ENCODE measurements around the gene DUSP12. TPM values are rescaled to one million over a fixed set of nuclear protein-coding genes. Genes with fewer than 3 reads are reported as not detected.

Gene DUSP12
- total RNA-seq, 1 donor from 2014 or later: 21.8 TPM

GRCh38 chr1:161719325-161719611 is 30.3 kb upstream of the DUSP12 start:
- Mint-ChIP-seq H3K4me3 (ENCODE audit: unreplicated experiment) (no peak overlapping the region), H3K27me3 (ENCODE audit: unreplicated experiment) (peaks cover 36% of the 10 kb centered on the region), H3K9me3 (ENCODE audit: unreplicated experiment) (no peaks in the 10 kb centered on the region), H3K36me3 (ENCODE audit: unreplicated experiment) (no peaks in the 10 kb centered on the region), H3K4me1 (ENCODE audit: unreplicated experiment) (no peaks in the 10 kb centered on the region), H3K27ac (ENCODE audit: unreplicated experiment) (no peak overlapping the region)
- no peak for DNase-seq (ENCODE audit: extremely low spot score, unreplicated experiment)
- TF ChIP-seq CTCF (IDR thresholded peaks at IDR 0.05): no peak

DNA sequence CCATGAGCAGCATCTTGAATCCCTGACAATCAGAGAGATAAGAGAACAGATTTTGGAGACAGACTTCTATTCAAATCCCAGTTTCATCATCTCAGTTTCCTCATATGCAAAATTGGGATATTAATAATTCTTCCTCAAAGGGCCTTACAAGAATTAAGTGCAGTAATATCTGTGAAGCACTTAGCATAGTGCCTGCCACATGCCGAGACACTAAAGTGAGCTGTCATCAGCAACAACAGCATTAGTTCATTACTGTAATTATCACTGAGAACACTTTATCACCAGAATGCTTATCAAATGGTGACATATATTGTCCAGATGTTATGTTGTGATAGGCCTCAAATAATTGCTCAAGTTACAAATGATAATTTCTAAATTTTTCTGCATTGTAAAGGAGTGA is 29.2 kb upstream of the DUSP12 start:
- DNase-seq (ENCODE audit: extremely low spot score, unreplicated experiment): no peak
- Mint-ChIP-seq H3K27me3 (ENCODE audit: unreplicated experiment) (peaks cover 34% of the 10 kb centered on the region), H3K4me1 (ENCODE audit: unreplicated experiment) (peaks cover under 1% of the 10 kb centered on the region), H3K36me3 (ENCODE audit: unreplicated experiment) (no peaks in the 10 kb centered on the region), H3K27ac (ENCODE audit: unreplicated experiment) (no peak overlapping the region), H3K4me3 (ENCODE audit: unreplicated experiment) (no peak overlapping the region), H3K9me3 (ENCODE audit: unreplicated experiment) (no peaks in the 10 kb centered on the region)
- TF ChIP-seq CTCF (IDR thresholded peaks at IDR 0.05): no peak

DNA sequence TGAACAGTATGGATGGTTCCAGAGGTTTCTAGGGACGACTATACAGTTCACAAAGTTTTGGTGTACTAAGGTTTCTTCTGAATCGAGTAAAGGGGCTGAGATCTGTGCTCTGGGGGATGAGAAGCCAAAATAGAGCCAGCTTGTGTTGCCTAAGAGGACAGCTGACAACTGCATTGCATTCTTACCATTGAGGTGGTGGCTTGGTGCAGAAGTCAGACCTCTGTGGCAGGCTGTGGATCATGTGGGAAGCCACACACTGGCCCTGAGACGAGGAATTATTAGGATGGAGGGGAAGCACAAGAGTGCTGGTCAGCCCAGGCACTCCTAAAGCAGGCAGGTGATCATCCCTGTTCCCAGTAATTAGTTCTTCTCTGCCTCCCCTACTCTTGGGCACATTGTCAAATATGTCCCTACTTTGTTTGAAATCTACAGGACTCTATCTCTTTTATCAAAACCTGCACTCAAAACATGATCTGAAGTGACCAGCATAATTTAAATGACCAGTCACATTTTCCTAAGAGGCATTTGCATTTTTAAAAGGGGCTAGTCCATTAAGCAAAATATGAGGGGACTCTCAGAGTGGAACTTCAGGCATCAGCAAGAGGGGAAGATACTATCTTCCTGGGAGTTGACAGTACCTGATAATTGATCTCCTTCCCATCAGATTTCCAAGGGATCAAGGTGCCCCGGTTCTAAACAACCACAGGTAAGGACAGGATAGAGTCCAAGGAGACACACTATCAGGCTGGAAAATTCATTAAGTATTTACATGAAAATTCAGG is 28.4 kb upstream of the DUSP12 start, which contains the start of gene FCRLB:
FCRLB (plus strand) TSS at position 589 of the 782 bp plus-strand sequence. CDS start 1,129 bp downstream, outside the sequence.
- Mint-ChIP-seq H3K4me3 (ENCODE audit: unreplicated experiment) (no peak within 1 kb of the TSS), H3K27me3 (ENCODE audit: unreplicated experiment) (peaks cover 33% of the 10 kb centered on the region), H3K9me3 (ENCODE audit: unreplicated experiment) (no peaks in the 10 kb centered on the region), H3K27ac (ENCODE audit: unreplicated experiment) (no peak within 1 kb of the TSS), H3K4me1 (ENCODE audit: unreplicated experiment) (peaks cover 8% of the 10 kb centered on the region), H3K36me3 (ENCODE audit: unreplicated experiment) (no peaks in the 10 kb centered on the region)
- TF ChIP-seq CTCF (IDR thresholded peaks at IDR 0.05): no peak
- no peak for DNase-seq (ENCODE audit: extremely low spot score, unreplicated experiment)

- Mint-ChIP-seq H3K36me3 (ENCODE audit: unreplicated experiment) (no peaks in the 10 kb centered on the region), H3K27ac (ENCODE audit: unreplicated experiment) (no peak overlapping the region), H3K9me3 (ENCODE audit: unreplicated experiment) (no peaks in the 10 kb centered on the region), H3K4me3 (ENCODE audit: unreplicated experiment) (no peak overlapping the region), H3K4me1 (ENCODE audit: unreplicated experiment) (peaks cover 9% of the 10 kb centered on the region), H3K27me3 (ENCODE audit: unreplicated experiment) (peaks cover 30% of the 10 kb centered on the region)
- no peak for TF ChIP-seq CTCF (IDR thresholded peaks at IDR 0.05)
- DNase-seq (ENCODE audit: extremely low spot score, unreplicated experiment): no peak
Observed at GRCh38 chr1:161721738-161722343, 27.7 kb upstream of the DUSP12 start.

DNA sequence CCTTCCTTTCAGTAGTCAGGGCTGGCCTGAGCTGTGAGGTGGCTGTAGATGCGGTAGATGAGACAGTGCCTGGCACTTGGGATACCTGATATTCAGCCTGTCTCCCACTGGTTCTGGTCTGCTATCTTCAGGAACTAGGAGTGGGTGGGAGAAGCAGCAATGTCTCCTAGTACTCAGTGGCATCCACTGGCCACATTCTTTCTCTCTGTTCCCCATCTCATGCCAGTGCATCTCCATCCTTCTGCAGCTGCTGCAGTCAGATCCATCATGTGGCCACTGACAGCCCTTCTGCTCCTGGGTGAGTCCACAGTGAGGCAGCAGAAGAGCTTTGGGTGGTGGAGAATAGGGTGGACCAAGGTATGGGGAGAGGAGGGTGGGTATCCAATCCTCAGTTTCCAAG is 27.2 kb upstream of the DUSP12 start:
- H3K36me3 Mint-ChIP-seq (ENCODE audit: unreplicated experiment): no peaks in the 10 kb centered on the region
- no peak for TF ChIP-seq CTCF (IDR thresholded peaks at IDR 0.05)
- no peak for DNase-seq (ENCODE audit: extremely low spot score, unreplicated experiment)
- peaks cover 24% of the 10 kb centered on the region for H3K27me3 Mint-ChIP-seq (ENCODE audit: unreplicated experiment)
- H3K9me3 Mint-ChIP-seq (ENCODE audit: unreplicated experiment): no peaks in the 10 kb centered on the region
- peaks cover 9% of the 10 kb centered on the region for H3K4me1 Mint-ChIP-seq (ENCODE audit: unreplicated experiment)
- H3K4me3 Mint-ChIP-seq (ENCODE audit: unreplicated experiment): no peak overlapping the region
- H3K27ac Mint-ChIP-seq (ENCODE audit: unreplicated experiment): no peak overlapping the region

Data from osteocyte (in vitro differentiated cells).